Embryonic facial prominence (tissue), 1 donor: ENCODE measurements around the gene NPPB.

ENCODE experiments used
- DNase-seq: peaks from one replicate; pipeline ENCODE4 v3.0.0-alpha.2; 2016; ENCODE audit errors: extremely low spot score

Gene NPPB

DNA sequence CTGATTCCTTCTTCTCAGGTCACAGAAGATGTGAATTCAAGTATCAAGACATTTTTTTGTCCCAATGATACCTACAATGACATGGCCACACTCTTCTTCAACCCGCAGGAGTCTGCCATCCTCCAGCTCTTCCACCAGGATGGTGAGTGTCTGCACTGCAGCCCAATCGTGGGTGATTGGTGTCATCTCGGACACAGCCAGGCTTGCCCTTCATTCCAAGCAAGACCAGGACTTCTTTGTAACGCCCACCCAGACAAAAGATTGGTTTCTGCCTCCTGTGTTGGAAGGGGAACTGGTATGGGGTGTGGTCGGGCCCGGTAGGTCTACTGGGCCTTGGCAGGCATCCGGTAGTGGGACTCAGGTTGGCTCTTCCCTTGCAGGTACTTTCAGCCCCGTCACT, 25.2 kb downstream of the NPPB start:
- DNase-seq: no peak

DNA sequence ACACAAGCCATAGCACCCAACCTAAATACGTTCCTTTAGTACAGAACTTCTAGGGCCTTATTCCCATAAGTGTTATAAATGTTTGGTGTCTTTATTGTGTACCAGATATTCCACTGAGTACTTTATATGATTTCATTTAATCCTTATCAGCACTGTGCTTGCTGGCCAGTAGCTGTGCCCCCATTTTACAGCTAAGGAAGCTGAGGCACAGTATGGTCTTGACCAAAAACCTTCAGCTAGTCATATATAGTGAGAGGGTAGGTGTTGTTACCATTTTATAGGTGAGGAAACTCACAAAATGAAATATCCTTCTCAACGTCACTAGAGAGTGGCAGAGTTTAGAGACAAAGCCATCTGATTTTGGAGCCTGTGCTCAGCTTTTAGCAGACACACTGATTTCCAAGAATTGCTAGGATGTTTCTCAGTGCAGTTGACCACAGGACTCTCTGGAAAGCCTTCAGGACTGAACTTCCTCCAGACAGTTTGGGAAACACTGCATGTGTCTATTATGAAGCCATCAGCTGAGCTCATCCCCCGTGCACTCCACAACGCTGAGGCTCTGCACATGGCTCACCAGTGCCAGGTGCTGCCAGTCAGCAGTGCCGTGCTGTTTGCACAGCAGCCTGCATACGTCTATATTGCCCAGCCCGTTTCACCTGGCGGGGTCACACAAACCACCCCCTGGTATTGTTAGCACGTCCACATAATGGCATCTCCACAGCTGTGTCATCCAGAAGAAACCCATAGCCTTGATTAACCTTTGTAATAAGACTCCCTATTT, 26.6 kb downstream of the NPPB start:
- no peak for DNase-seq

DNA sequence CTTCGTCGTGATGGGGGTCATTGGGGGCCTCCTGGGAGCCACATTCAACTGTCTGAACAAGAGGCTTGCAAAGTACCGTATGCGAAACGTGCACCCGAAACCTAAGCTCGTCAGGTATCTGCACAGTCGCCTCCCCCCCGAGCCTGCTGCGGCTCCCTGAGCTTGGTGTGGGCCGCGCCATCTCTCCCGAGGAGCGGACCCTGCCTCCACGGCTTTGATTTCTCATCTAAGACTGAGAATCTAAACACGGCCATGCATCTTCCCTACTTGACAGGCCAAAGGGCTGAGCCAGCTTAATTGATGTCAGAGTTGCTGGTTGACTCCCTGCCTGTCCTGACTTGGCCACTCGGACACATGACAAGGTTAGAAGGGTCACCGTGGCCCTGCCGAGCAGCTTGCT, 30.2 kb downstream of the NPPB start:
- DNase-seq: no peak

DNA sequence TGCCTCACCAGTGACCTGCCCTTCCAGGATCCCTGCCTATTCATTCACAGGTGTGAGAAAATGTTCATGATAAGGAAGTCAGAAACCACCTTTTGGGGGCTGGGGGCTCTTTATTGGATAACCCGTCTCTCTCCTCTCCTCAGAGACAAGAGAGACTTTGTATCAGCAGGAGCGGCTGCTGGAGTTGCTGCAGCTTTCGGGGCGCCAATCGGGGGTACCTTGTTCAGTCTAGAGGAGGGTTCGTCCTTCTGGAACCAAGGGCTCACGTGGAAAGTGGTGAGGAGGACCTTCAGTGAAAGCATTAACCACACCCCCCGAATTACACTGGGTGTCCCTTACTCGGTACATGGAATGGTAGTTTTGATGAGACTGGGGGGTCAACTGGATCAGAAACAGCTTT, 31.8 kb downstream of the NPPB start:
- no peak for DNase-seq

DNA sequence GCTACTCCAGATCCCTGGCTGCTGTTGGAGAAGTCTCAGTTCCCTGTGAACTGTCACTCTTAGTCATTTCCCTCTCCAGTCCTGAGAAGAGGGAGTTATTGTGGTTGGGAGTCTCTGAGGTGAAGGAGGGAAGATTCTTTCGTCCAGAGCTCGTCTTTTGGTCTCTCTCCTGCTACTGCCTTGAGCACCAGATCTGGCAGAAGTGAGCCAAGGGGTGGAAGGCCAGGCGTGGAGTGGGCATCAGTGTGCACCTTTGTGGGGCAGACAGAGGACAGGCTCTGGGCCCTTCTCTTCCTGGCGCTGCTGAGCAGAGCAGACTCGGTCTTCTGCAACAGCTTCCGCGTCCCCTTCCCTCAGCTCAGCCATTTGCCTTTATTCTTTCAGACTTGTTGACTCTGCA, 33.6 kb downstream of the NPPB start:
- no peak for DNase-seq

DNA sequence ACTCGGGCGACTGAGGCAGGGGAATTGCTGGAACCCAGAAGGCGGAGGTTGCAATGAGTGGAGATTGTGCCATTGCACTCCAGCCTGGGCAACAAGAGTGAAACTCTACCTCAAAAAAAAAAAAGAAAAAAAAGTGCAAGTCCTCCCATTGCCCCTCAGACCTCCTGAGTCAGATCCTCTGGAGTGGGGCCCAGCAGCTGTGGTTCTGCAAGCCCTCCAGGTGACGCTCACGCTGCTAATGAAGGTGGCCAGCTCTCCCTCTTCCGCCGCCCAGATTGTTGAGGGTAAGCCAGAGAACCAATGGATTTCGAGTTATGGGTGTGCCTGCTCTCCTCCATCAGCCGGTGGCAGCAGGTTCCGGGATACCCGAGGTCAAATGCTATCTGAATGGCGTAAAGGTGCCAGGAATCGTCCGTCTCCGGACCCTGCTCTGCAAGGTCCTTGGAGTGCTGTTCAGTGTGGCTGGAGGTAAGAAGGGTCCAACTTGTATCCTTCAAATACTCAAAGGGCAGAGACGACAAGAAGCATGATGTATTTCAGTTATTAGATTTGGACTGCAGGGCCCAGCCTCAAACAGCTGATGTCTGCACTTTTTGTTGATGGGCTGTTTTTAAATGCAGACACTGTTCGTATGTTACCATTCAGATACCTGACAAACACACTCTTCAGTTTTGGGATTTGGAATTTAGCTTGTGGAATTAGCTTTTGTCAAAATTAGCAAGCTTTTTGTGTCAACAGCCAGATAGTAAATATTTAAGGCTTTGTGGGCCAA, 35.2 kb downstream of the NPPB start:
- DNase-seq: no peak

DNA sequence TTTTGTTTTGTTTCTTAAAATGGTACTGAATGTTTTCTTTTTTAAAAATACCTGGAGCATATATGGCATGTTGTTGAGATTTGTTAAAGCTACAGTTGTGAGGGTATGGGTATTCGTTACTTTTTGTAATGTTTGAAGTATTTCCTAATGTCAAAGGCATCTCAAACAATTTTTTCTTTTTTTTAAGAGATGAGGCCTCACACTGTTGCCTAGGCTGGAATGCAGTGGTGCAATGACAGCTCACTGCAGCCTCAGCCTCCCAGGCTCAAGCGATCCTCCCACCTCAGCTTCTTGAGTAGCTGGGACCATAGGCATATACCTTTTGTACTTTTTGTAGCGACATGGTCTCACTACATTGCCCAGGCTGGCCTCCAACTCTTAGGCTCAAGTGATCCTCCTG, 36.7 kb downstream of the NPPB start:
- no peak for DNase-seq

DNA sequence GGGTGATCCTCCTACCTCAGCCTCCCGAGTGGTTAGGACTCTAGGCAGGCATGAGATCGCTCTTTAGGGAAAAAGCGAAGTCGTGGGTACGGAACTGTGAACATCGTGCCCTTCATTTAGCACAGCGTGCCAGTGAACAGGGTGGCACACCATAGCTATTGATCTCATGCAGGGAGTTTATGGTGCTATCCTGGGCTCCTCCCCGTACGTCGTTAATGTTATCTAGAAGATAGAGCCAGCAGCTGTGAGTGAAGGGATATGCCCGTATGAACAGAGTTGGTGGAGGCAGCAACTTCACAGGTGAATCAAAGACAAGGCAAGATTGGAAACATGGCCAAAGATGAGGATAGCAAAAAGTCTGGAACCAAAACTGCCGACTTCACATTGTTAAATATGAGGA, 41.6 kb downstream of the NPPB start:
- DNase-seq: no peak

DNA sequence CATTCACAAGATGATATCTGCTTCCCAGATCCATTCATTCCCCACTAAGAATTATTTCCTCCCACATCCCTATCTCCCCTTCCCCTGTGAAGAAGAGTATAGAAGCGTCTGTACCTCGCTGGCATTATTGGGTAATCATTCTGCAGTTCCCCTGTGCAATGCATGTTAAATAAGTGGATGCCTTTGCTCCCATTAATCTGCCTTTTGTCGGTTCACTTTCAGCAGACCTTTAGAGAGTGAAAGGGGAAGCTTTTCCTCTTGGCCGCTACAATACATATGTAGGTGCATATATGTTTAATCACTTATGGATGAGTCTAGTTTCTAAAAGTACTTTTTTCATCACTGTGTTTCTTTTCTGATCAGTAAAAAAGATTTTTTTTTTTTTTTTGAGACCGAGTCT, 45.7 kb downstream of the NPPB start:
- no peak for DNase-seq
